ENCODE data around the gene CEACAM4.

DNA sequence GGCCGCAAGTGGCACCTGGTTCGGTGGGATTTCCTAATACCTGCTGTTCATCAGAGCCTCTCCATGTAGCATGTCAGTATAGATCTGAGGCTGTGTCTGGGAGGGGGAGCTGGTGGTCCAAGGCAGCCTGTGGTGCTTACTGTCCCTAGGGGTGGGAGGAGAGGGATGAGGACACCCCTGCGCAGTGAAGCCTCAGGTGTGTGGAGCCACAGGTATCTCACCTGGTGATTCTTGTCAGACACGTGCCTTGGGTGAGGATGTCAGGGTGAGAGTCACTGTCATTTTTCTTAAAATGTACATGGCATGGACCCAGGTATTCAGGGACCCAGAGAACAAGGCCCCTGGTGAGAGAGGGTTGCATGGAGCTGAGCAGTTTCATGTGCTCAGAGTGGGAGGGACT is 11.7 kb downstream of the CEACAM4 start:
- no peak for TF ChIP-seq POLR2A (IDR thresholded peaks at IDR 0.05)
- TF ChIP-seq, protein P1, sequence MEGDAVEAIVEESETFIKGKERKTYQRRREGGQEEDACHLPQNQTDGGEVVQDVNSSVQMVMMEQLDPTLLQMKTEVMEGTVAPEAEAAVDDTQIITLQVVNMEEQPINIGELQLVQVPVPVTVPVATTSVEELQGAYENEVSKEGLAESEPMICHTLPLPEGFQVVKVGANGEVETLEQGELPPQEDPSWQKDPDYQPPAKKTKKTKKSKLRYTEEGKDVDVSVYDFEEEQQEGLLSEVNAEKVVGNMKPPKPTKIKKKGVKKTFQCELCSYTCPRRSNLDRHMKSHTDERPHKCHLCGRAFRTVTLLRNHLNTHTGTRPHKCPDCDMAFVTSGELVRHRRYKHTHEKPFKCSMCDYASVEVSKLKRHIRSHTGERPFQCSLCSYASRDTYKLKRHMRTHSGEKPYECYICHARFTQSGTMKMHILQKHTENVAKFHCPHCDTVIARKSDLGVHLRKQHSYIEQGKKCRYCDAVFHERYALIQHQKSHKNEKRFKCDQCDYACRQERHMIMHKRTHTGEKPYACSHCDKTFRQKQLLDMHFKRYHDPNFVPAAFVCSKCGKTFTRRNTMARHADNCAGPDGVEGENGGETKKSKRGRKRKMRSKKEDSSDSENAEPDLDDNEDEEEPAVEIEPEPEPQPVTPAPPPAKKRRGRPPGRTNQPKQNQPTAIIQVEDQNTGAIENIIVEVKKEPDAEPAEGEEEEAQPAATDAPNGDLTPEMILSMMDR (IDR thresholded peaks at IDR 0.05) = no peak

All from esophagus squamous epithelium (tissue), 4 donors.